Panc1 (cell line): ENCODE measurements around the gene MYB. TPM values are rescaled to one million over a fixed set of nuclear protein-coding genes. Genes with fewer than 3 reads are reported as not detected.

Experiments
- ATAC-seq: fragments of 200-7000 bp; cut with Tn5 transposase; 2 replicates; pipeline ENCODE4 v1.9.1; 2020; ENCODE audit warnings: mild to moderate bottlenecking, moderate library complexity
- BruUV-seq: library from RNA; stranded (reverse); fragments of 400-500 nt; replicated peaks from 2 replicates; lab custom pipeline; 2021; lab: Mats Ljungman, UMichigan
- CTCF ChIA-PET: fragments of 300-600 bp; sonication (Branson Sonifier 250); formaldehyde crosslinking; loops from one replicate; lab custom pipeline; 2022; ENCODE audit warnings: antibody characterized with exemption; lab: Charles Lee
- POLR2A ChIA-PET: fragments of 300-600 bp; sonication (Branson Sonifier 250); formaldehyde crosslinking; loops from one replicate; lab custom pipeline; 2022; ENCODE audit warnings: antibody characterized with exemption; lab: Charles Lee
- DNase-seq: peaks from one replicate; pipeline ENCODE4 v3.0.0-alpha.2; 2010; ENCODE audit warnings: low read depth, low spot score
- H3K27ac ChIP-seq: 2 replicates; pipeline ENCODE4 v1.5.1; 2011; ENCODE audit warnings: mild to moderate bottlenecking, low read length, inconsistent platforms
- H3K27me3 ChIP-seq: fragments of 200-500 bp; sonication (Bioruptor generic); 2 replicates; pipeline ENCODE4 v1.6.0; 2014; ENCODE audit warnings: low read length, inconsistent platforms; ENCODE audit not compliant: control insufficient read depth, insufficient read depth
- H3K36me3 ChIP-seq: fragments of 200-500 bp; sonication (Bioruptor generic); 2 replicates; pipeline ENCODE4 v1.5.1; 2014; ENCODE audit warnings: inconsistent platforms, mild to moderate bottlenecking, low read length, moderate library complexity; ENCODE audit not compliant: control insufficient read depth, insufficient read depth
- H3K4me1 ChIP-seq: 2 replicates; pipeline ENCODE4 v1.5.1; 2011; ENCODE audit warnings: inconsistent platforms, mild to moderate bottlenecking, low read length, moderate library complexity; ENCODE audit not compliant: control insufficient read depth, insufficient read depth
- H3K4me3 ChIP-seq, 2 experiments: 2 replicates each; pipeline ENCODE4 v1.5.1; 2011 to 2012; ENCODE audit warnings: low read depth in 2 of 2, low read length in 2 of 2, mild to moderate bottlenecking in 2 of 2, inconsistent platforms in 1 of 2, moderate library complexity in 1 of 2
- H3K9me3 ChIP-seq: fragments of 200-500 bp; sonication (Bioruptor generic); 2 replicates; pipeline ENCODE4 v1.5.1; 2014; ENCODE audit warnings: low read depth, mild to moderate bottlenecking, inconsistent platforms, low read length, moderate library complexity; ENCODE audit not compliant: control insufficient read depth, insufficient read depth
- POLR2AphosphoS5 ChIP-seq: IDR thresholded peaks from 2 replicates; pipeline ENCODE4 v1.6.1; 2012; ENCODE audit warnings: mild to moderate bottlenecking, low read depth, low read length, moderate library complexity
- REST ChIP-seq, 2 experiments: IDR thresholded peaks; 2 replicates each; pipeline ENCODE4 v1.6.1; 2011 to 2012; ENCODE audit warnings: low read depth in 2 of 2, control low read depth in 1 of 2, low read length in 1 of 2, mild to moderate bottlenecking in 1 of 2, moderate library complexity in 1 of 2; ENCODE audit not compliant: insufficient read depth in 1 of 2
- SIN3A ChIP-seq: IDR thresholded peaks from 2 replicates; pipeline ENCODE4 v1.6.1; 2012; ENCODE audit warnings: low read depth, mild to moderate bottlenecking, low read length, moderate library complexity, borderline replicate concordance; ENCODE audit not compliant: insufficient read depth
- TCF7L2 ChIP-seq: IDR thresholded peaks from 2 replicates; pipeline ENCODE4 v1.6.1; 2011; ENCODE audit warnings: mild to moderate bottlenecking, low read depth, low read length, inconsistent platforms
- in situ Hi-C: cut with HindIII; loops from 2 replicates; pipeline ENCODE4 v1.10.0; 2016; ENCODE audit warnings: low sequenced_read_pairs, low pct_unique_long_range_greater_than_20kb
- intact Hi-C: fragments of 100-400 bp; cut with micrococcal nuclease; formaldehyde crosslinking; loops from one replicate; pipeline ENCODE4 v1.10.0; 2022; ENCODE audit not compliant: unreplicated experiment
- total RNA-seq: library from RNA; stranded (reverse); gene quantifications from one replicate; pipeline ENCODE4 v1.2.1, GENCODE V29; 2021; ENCODE audit not compliant: unreplicated experiment
- TF ChIP-seq, protein P1 (sequence below): fragments of 450-650 bp; IDR thresholded peaks from 2 replicates; pipeline ENCODE4 v1.5.1; 2017; ENCODE audit warnings: mild to moderate bottlenecking

MYB gene
- total RNA-seq, 1 experiment from 2014 or later, result 1.3 TPM

GRCh38 chr6:135181333-135182070 is 394 bp downstream of the MYB start:
- in situ Hi-C loops, result no loop called here
- no peak overlapping the region for H3K27ac ChIP-seq
- CTCF ChIA-PET, result no interaction called here
- peak overlapping the region; percentile 62 to 67 for H3K4me3 ChIP-seq
- DNase-seq, result no peak
- BruUV-seq, result no TSS peak
- no peaks in the 10 kb centered on the region for H3K9me3 ChIP-seq
- no peaks in the 10 kb centered on the region; the same call in 1 of the 2 replicates for H3K36me3 ChIP-seq
- peaks cover 36% of the 10 kb centered on the region for H3K27me3 ChIP-seq
- TF ChIP-seq POLR2AphosphoS5, result no peak
- 0 out of 2 replicates have a peak, but pooled peaks have one; percentile 8 for TF ChIP-seq SIN3A
- peaks cover 3% of the 10 kb centered on the region for H3K4me1 ChIP-seq
- peak; percentile 46; the same call in 1 of the 2 replicates for ATAC-seq
- intact Hi-C loops, result loop anchor here (10.0 kb wide), 1 partner anchor 127 kb away; the partner anchor contains the start of gene HBS1L
- POLR2A ChIA-PET, result no interaction called here

GRCh38 chr6:135182071-135183001 is 1.2 kb downstream of the MYB start:
- H3K9me3 ChIP-seq, result no peaks in the 10 kb centered on the region
- no peaks in the 10 kb centered on the region; the same call in 1 of the 2 replicates for H3K36me3 ChIP-seq
- peak; percentile 53 for ATAC-seq
- POLR2A ChIA-PET, result no interaction called here
- peak overlapping the region; percentile 62 to 67 for H3K4me3 ChIP-seq
- no peak overlapping the region for H3K27ac ChIP-seq
- intact Hi-C loops, result loop anchor here (10.0 kb wide), 1 partner anchor 128 kb away; the partner anchor contains the start of gene HBS1L
- peaks cover 3% of the 10 kb centered on the region for H3K4me1 ChIP-seq
- TF ChIP-seq TCF7L2, result no peak
- TF ChIP-seq SIN3A, result no peak
- no peak for TF ChIP-seq REST (IDR thresholded peaks at IDR 0.05; ENCODE audit: insufficient read depth in 1 of 2, low read depth in 2 of 2, low read length in 1 of 2)
- TF ChIP-seq POLR2AphosphoS5, result no peak
- TF ChIP-seq, protein P1, sequence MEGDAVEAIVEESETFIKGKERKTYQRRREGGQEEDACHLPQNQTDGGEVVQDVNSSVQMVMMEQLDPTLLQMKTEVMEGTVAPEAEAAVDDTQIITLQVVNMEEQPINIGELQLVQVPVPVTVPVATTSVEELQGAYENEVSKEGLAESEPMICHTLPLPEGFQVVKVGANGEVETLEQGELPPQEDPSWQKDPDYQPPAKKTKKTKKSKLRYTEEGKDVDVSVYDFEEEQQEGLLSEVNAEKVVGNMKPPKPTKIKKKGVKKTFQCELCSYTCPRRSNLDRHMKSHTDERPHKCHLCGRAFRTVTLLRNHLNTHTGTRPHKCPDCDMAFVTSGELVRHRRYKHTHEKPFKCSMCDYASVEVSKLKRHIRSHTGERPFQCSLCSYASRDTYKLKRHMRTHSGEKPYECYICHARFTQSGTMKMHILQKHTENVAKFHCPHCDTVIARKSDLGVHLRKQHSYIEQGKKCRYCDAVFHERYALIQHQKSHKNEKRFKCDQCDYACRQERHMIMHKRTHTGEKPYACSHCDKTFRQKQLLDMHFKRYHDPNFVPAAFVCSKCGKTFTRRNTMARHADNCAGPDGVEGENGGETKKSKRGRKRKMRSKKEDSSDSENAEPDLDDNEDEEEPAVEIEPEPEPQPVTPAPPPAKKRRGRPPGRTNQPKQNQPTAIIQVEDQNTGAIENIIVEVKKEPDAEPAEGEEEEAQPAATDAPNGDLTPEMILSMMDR, result no peak
- in situ Hi-C loops, result no loop called here
- H3K27me3 ChIP-seq, result peaks cover 36% of the 10 kb centered on the region
- CTCF ChIA-PET, result no interaction called here
- no TSS peak for BruUV-seq
- DNase-seq, result no peak
